Sigmoid colon (tissue), 4 donors: ENCODE data around the gene RNASE7.

Experiments used
- EP300 ChIP-seq, 4 donors: sonication (generic); formaldehyde crosslinking; IDR thresholded peaks; one replicate each; pipeline ENCODE4 v1.6.1; 2017; ENCODE audit warnings: antibody characterized with exemption in 4 of 4
- POLR2A ChIP-seq, 2 donors: fragments of 450-650 bp; IDR thresholded peaks; one replicate each; pipeline ENCODE4 v1.6.1; 2016; ENCODE audit warnings: antibody characterized with exemption in 2 of 2, mild to moderate bottlenecking in 2 of 2, moderate library complexity in 2 of 2
- POLR2AphosphoS5 ChIP-seq, 4 donors: sonication (generic); formaldehyde crosslinking; IDR thresholded peaks; one replicate each; pipeline ENCODE4 v1.6.1; 2017; ENCODE audit warnings: antibody characterized with exemption in 4 of 4
- TF ChIP-seq, protein P1 (sequence below), 4 experiments: fragments of 450-650 bp in 3 of 4; fragments of 200-600 bp in 1 of 4; IDR thresholded peaks; one replicate each; pipeline ENCODE4 v1.5.1; 2016 to 2019; ENCODE audit warnings: antibody characterized with exemption in 4 of 4, mild to moderate bottlenecking in 3 of 4, moderate library complexity in 2 of 4

DNA sequence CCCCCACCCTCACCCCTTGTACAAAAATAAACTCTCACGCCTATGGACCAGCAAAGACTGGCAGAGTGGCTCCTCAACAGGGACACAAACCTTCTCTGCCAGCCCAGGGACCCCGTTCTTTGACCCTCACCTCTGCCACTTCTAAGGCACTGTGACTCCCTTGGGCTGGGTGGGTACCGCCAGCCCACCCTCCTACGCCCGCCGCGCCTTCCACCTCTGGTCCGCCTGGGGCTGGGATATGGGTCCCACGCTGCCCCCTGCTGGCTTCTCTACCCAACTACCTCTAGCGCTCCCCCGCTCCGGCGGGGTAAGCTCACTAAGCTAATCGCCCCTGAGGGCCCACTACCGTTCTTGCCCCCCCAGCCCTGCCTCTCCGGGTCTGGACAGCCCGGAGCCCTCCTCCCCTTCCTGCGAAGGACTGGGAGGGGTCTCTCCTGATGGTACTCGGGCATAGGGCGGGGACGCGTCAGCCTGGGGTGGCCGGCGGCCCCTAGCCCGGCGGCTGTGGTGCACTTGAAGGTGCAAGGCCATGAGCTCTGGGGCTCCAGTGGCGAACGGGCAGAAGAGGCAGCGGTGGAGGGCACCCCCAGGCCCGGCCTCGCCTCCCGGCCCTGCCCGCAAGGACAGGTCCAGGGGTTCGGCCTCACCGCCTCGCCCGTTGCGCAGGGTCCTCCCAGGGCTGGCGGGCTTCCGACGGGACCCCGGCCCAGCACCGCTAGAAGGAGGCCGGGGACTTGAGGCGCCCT is 48.2 kb downstream of the RNASE7 start:
- TF ChIP-seq POLR2AphosphoS5 (IDR thresholded peaks at IDR 0.05) (no peak), POLR2A (IDR thresholded peaks at IDR 0.05) (no peak), EP300 (IDR thresholded peaks at IDR 0.05) (no peak)
- TF ChIP-seq, protein P1, sequence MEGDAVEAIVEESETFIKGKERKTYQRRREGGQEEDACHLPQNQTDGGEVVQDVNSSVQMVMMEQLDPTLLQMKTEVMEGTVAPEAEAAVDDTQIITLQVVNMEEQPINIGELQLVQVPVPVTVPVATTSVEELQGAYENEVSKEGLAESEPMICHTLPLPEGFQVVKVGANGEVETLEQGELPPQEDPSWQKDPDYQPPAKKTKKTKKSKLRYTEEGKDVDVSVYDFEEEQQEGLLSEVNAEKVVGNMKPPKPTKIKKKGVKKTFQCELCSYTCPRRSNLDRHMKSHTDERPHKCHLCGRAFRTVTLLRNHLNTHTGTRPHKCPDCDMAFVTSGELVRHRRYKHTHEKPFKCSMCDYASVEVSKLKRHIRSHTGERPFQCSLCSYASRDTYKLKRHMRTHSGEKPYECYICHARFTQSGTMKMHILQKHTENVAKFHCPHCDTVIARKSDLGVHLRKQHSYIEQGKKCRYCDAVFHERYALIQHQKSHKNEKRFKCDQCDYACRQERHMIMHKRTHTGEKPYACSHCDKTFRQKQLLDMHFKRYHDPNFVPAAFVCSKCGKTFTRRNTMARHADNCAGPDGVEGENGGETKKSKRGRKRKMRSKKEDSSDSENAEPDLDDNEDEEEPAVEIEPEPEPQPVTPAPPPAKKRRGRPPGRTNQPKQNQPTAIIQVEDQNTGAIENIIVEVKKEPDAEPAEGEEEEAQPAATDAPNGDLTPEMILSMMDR (IDR thresholded peaks at IDR 0.05) = peak; percentile 46 to 64 (median 53)
